GM12872 (cell line): ENCODE results near the gene SORCS3.

Experiments used
- TF ChIP-seq, protein P1 (sequence below): IDR thresholded peaks from 3 replicates; pipeline ENCODE4 v1.5.1; 2011; ENCODE audit warnings: low read depth, mild to moderate bottlenecking, low read length, moderate library complexity; ENCODE audit not compliant: insufficient read depth

SORCS3 gene

DNA sequence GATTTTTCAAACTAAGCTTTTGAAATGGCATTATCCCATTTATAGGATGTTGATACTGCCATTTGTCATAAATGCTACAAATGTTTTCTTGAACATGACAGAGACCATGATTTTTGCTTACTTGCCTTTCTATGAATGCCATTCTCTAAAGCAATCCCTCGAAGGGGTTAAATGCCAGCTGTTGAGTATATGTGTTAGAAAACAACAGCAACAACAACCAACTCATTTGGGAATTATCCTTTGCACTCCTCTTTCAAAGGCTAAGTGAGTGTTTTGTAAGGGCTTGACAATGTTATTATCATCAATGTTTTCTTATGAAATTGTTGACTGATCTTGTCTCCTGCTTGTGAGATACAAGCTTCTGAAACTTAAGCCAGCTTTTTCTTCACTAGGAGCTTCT, 529.4 kb downstream of the SORCS3 start:
- TF ChIP-seq, protein P1, sequence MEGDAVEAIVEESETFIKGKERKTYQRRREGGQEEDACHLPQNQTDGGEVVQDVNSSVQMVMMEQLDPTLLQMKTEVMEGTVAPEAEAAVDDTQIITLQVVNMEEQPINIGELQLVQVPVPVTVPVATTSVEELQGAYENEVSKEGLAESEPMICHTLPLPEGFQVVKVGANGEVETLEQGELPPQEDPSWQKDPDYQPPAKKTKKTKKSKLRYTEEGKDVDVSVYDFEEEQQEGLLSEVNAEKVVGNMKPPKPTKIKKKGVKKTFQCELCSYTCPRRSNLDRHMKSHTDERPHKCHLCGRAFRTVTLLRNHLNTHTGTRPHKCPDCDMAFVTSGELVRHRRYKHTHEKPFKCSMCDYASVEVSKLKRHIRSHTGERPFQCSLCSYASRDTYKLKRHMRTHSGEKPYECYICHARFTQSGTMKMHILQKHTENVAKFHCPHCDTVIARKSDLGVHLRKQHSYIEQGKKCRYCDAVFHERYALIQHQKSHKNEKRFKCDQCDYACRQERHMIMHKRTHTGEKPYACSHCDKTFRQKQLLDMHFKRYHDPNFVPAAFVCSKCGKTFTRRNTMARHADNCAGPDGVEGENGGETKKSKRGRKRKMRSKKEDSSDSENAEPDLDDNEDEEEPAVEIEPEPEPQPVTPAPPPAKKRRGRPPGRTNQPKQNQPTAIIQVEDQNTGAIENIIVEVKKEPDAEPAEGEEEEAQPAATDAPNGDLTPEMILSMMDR, result no peak

- TF ChIP-seq, protein P1, result no peak
These were observed 530.9 kb downstream of the SORCS3 start for GRCh38 chr10:105171945-105172344.

DNA sequence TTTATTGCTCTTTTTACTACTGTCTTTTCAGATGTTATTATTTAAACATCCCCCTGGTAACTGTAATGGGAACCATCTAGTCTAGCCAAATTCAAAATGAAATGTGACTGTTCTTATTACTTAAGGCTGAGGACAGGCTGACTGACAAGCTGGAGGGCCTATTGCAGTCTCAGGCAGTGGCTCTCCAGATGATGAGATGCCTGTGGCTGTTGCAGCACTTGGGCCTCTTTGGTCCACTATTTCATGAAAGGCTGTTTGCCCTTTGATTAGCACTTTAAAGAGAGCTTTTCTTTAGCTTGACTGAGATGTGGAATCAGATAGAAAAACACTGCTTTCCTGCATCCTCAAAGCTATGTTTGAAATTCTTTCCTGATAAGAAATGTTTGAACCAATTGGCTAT, 540.5 kb downstream of the SORCS3 start:
- TF ChIP-seq, protein P1, result no peak

- TF ChIP-seq, protein P1, result no peak
These were observed 542.4 kb downstream of the SORCS3 start for GRCh38 chr10:105183536-105183935.

DNA sequence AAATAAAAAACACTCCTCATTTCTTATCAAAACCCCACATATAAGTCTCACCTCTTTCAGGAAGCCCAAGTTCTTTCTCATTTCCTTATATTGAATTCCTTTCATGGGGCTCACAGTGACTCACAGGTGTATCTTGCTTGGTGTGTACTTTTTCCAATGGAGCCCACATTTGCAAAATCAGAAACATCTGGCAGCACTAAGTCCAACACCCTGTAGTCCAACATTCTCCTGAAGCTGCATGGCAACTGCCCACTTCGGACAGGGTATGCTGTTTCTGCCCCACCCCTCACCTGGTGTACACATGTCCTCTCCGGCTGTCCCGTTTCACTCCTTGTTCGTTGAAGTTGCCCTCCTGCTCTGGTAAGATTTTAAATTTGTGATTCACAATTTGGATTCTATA, 544.1 kb downstream of the SORCS3 start:
- TF ChIP-seq, protein P1, result no peak

DNA sequence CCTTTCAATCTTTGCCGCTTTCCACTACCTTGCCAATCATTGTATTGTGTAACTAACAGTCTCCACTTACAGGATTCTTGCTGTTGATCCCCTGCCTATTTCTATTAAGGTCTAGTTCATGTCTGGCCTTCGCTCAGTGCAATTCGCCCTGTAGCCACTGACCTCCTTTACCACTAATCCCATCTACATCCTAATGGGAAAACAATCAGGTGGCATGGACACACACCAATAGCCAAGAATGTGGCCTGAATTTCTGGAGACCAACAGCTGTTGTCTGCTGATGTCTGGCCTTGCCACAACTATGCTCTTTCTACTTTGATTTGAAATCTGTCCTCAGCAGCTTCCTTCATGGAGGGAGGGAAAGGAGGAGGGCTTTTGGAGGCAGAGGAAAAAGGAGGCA, 546.2 kb downstream of the SORCS3 start:
- TF ChIP-seq, protein P1, result no peak

DNA sequence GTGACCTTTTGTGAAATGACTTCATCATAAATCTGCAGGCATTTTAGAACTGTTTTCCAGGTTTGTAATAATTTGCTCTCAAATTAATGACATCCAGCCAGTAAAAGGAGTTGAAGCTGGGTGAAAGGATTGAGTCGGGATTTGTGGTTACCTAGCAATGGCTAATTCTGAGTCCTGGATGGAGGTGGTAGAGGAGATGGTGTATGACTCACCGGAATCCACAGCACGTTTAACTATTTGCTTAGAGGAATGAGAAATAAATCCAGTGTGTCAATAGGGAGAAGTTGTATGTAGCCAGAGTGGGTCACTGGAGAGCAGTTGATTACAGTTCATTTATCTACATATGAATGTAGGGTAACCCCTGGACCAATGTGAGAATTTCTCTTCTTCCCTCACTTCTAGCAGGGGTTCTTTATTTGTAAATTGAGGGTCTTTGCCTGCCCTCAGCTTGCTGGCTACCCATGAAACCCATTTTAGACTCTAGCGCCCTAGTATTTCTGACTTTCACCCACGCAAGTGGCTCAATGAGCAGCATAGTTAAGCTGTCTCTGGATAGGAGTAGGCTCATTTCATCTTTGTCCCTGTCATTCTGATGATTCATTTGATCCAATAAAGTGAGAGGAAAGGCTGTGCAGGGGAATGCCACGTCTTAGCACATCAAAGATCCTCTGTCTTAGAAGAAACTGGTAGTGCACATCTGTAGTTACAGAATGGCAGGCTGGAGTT, 547.8 kb downstream of the SORCS3 start:
- TF ChIP-seq, protein P1, result no peak
